Measurements from ENCODE around the gene PHF20.

- TF ChIP-seq CTCF (IDR thresholded peaks at IDR 0.05) (no peak), POLR2A (IDR thresholded peaks at IDR 0.05) (no peak)
These were observed 36.8 kb upstream of the PHF20 start for GRCh38 chr20:35734777-35735649.
